Nephron (organoid): ENCODE results near the gene LILRB4.
"Not testable (repeated sequence)": the region's sequence is repeated elsewhere in the genome, so short reads cannot be mapped to it uniquely, and the experiment has no call there.

Experiments used
- H3K27ac Mint-ChIP-seq, 3 experiments: 2 replicates each; pipeline ENCODE4 v1.8.0; 2020; ENCODE audit warnings: mixed read lengths in 3 of 3, mild to moderate bottlenecking in 2 of 3, moderate library complexity in 1 of 3
- H3K27me3 Mint-ChIP-seq: 2 replicates; pipeline ENCODE4 v1.8.0; 2021; ENCODE audit warnings: low read depth, mild to moderate bottlenecking, moderate library complexity, mixed read lengths
- H3K36me3 Mint-ChIP-seq: 2 replicates; pipeline ENCODE4 v1.8.0; 2020; ENCODE audit warnings: low read depth, mixed read lengths
- H3K4me1 Mint-ChIP-seq: 2 replicates; pipeline ENCODE4 v1.8.0; 2020; ENCODE audit warnings: mixed read lengths
- H3K4me3 Mint-ChIP-seq, 3 experiments: 2 replicates each; pipeline ENCODE4 v1.8.0; 2020; ENCODE audit warnings: mild to moderate bottlenecking in 3 of 3, mixed read lengths in 3 of 3, moderate library complexity in 2 of 3
- H3K9me3 Mint-ChIP-seq: 2 replicates; pipeline ENCODE4 v1.8.0; 2020; ENCODE audit warnings: mixed read lengths
- TF ChIP-seq, protein P1 (sequence below), 3 experiments: fragments of 200-600 bp; sonication (generic); IDR thresholded peaks; one replicate each; pipeline ENCODE4 v1.5.0; 2021; ENCODE audit warnings: antibody characterized with exemption in 3 of 3; ENCODE audit not compliant: unreplicated experiment in 3 of 3

Gene LILRB4

DNA sequence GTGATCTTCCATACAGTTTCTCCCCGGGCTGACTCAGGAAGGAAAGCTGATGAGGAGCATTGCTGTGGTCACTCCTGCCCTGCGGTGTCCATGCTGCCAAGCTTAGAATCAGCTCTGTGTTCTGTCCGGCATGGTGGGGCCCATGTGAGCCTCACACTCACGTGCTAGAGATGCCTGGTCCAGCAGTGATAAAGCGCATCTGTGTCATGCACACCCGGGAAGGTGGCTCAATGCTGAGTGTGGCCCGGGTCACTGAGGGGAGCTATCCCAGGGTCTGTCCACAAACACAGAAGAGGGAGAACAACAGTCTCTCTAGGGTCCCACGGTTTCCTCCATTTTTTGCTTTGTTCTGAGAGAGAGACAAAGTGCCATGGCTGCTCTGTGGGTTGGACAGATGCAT lies 36.0 kb upstream of the LILRB4 start:
- Mint-ChIP-seq H3K9me3 (peaks cover 65% of the 10 kb centered on the region), H3K4me1 (no peaks in the 10 kb centered on the region), H3K27ac (no peak overlapping the region), H3K4me3 (no peak overlapping the region), H3K27me3 (no peaks in the 10 kb centered on the region), H3K36me3 (no peaks in the 10 kb centered on the region)
- TF ChIP-seq, protein P1, sequence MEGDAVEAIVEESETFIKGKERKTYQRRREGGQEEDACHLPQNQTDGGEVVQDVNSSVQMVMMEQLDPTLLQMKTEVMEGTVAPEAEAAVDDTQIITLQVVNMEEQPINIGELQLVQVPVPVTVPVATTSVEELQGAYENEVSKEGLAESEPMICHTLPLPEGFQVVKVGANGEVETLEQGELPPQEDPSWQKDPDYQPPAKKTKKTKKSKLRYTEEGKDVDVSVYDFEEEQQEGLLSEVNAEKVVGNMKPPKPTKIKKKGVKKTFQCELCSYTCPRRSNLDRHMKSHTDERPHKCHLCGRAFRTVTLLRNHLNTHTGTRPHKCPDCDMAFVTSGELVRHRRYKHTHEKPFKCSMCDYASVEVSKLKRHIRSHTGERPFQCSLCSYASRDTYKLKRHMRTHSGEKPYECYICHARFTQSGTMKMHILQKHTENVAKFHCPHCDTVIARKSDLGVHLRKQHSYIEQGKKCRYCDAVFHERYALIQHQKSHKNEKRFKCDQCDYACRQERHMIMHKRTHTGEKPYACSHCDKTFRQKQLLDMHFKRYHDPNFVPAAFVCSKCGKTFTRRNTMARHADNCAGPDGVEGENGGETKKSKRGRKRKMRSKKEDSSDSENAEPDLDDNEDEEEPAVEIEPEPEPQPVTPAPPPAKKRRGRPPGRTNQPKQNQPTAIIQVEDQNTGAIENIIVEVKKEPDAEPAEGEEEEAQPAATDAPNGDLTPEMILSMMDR (IDR thresholded peaks at IDR 0.05; ENCODE audit: unreplicated experiment in 3 of 3) = no peak

DNA sequence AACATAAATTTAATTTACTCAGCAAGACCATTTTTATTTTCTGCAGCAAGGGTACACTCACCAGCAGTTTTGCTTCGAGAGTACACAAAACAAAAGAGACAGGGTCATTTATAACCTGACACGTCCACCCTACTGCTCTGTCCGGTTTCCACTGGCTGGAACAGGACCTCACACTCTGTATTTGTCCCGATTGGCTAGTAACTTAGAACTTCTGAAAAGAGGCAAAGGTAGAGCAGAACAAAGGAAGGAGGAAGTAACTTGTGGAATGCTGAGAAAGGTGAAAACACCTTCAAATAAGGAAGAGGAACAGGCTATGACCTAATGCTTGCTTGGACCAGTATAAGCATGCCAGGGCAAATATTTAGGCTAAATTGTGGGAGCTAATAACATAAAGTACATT lies 34.9 kb upstream of the LILRB4 start:
- peaks cover 64% of the 10 kb centered on the region for H3K9me3 Mint-ChIP-seq
- H3K4me1 Mint-ChIP-seq, H3K27me3 Mint-ChIP-seq, H3K36me3 Mint-ChIP-seq, H3K27ac Mint-ChIP-seq, H3K4me3 Mint-ChIP-seq: not testable (repeated sequence)

DNA sequence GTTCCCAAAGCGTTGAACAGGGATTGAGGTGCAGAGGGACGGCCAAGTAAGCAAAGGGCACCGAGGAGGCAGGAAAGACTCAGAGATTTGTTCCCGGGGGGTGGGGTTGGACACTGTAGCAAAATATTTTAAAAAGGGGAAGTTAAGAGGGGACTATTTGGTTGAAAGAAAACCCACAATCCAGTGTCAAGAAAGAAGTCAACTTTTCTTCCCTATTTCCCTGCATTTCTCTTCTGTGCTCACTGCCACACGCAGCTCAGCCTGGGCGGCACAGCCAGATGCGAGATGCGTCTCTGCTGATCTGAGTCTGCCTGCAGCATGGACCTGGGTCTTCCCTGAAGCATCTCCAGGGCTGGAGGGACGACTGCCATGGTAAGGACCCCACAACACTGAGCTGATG lies 32.5 kb upstream of the LILRB4 start, which contains the start of gene LILRB1:
Gene LILRB1 (plus strand): TSS at position 223 of the 400 bp plus-strand sequence. CDS start 590 bp downstream, outside the sequence.
- not testable (repeated sequence) for H3K27me3 Mint-ChIP-seq, H3K27ac Mint-ChIP-seq, H3K4me3 Mint-ChIP-seq, H3K4me1 Mint-ChIP-seq, H3K36me3 Mint-ChIP-seq
- H3K9me3 Mint-ChIP-seq = peaks cover 54% of the 10 kb centered on the region

DNA sequence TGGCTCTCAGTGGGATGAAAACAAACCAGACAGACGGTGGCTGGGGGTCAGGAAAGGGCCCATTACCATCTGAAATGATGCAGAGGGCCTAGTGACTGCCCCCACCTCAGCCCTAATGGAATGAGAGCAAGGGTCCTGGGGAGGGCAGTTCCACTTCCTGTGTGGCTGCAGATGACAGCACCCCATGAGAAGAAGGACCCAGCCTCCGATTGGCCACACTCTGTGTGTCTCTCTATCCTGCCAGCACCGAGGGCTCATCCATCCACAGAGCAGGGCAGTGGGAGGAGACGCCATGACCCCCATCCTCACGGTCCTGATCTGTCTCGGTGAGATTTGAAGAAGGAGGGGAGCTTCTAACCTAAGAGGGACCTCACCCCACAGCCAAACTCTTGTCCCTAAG lies 32.0 kb upstream of the LILRB4 start:
- Mint-ChIP-seq H3K27me3 (no peaks in the 10 kb centered on the region), H3K9me3 (peaks cover 50% of the 10 kb centered on the region), H3K27ac (no peak overlapping the region), H3K36me3 (no peaks in the 10 kb centered on the region), H3K4me3 (no peak overlapping the region), H3K4me1 (no peaks in the 10 kb centered on the region)
- TF ChIP-seq, protein P1 (IDR thresholded peaks at IDR 0.05; ENCODE audit: unreplicated experiment in 3 of 3) = no peak

- not testable (repeated sequence) for H3K27ac Mint-ChIP-seq, H3K4me3 Mint-ChIP-seq, H3K27me3 Mint-ChIP-seq, H3K36me3 Mint-ChIP-seq, H3K4me1 Mint-ChIP-seq
- H3K9me3 Mint-ChIP-seq = peaks cover 42% of the 10 kb centered on the region
Measured at GRCh38 chr19:54631489-54632337, 31.1 kb upstream of the LILRB4 start.

GRCh38 chr19:54632517-54632916 lies 30.3 kb upstream of the LILRB4 start:
- H3K9me3 Mint-ChIP-seq = peaks cover 43% of the 10 kb centered on the region
- H3K4me1 Mint-ChIP-seq, H3K27me3 Mint-ChIP-seq, H3K4me3 Mint-ChIP-seq, H3K36me3 Mint-ChIP-seq, H3K27ac Mint-ChIP-seq: not testable (repeated sequence)

DNA sequence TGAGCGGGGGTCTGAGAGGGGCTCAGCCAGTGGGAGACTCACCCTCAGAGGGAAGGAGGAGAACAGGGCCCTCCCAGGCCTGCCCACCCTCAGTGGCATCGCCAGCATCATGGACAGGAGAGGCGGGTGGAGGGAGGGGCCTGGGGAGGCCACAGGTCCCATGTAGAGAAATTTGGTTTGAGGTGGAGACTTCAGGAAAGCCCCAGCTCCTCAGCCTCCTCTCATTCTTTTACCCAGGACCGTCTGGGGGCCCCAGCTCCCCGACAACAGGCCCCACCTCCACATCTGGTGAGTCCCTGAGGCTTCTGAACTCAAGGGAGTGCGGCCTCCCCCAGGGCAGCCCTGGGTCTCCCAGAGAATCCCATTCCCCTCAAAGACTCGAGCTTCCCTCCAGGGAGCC lies 29.4 kb upstream of the LILRB4 start:
- Mint-ChIP-seq H3K36me3 (no peaks in the 10 kb centered on the region), H3K27me3 (no peaks in the 10 kb centered on the region), H3K27ac (no peak overlapping the region), H3K4me3 (no peak overlapping the region), H3K9me3 (peaks cover 40% of the 10 kb centered on the region), H3K4me1 (no peaks in the 10 kb centered on the region)
- TF ChIP-seq, protein P1 (IDR thresholded peaks at IDR 0.05; ENCODE audit: unreplicated experiment in 3 of 3) = no peak

- not testable (repeated sequence) for H3K27me3 Mint-ChIP-seq, H3K36me3 Mint-ChIP-seq, H3K4me3 Mint-ChIP-seq, H3K4me1 Mint-ChIP-seq, H3K27ac Mint-ChIP-seq
- peaks cover 34% of the 10 kb centered on the region for H3K9me3 Mint-ChIP-seq
Measured at GRCh38 chr19:54636081-54636480, 26.7 kb upstream of the LILRB4 start.
